IMR-90 (cell line): ENCODE data around the gene TPP2. TPM values are rescaled to one million over a fixed set of nuclear protein-coding genes. Genes with fewer than 3 reads are reported as not detected.

Experiments
- ATAC-seq: fragments of 200-7000 bp; cut with Tn5 transposase; 2 replicates; pipeline ENCODE4 v1.9.1; 2020; ENCODE audit warnings: low read depth, mild to moderate bottlenecking, moderate library complexity
- BruUV-seq: library from RNA; stranded (reverse); fragments of 400-500 nt; replicated peaks from 2 replicates; lab custom pipeline; 2021; lab: Mats Ljungman, UMichigan
- CTCF ChIA-PET: fragments of 300-600 bp; formaldehyde crosslinking; extraction: SDS; loops from one replicate; lab custom pipeline; 2021; ENCODE audit warnings: antibody characterized with exemption; lab: Yijun Ruan, JAX
- POLR2A ChIA-PET: fragments of 300-600 bp; sonication (Branson Sonifier 250); formaldehyde crosslinking; loops from one replicate; lab custom pipeline; 2022; ENCODE audit warnings: antibody characterized with exemption; ENCODE audit not compliant: unreplicated experiment; lab: Charles Lee
- DNase-seq: peaks from one replicate; pipeline ENCODE4 v3.0.0; 2013
- H2AFZ ChIP-seq: replicated peaks from 2 replicates; pipeline ENCODE3; 2013; ENCODE audit warnings: low read length, mild to moderate bottlenecking; ENCODE audit not compliant: poor library complexity
- H2AK5ac ChIP-seq: 2 replicates; pipeline ENCODE4 v1.6.1; 2013; ENCODE audit warnings: low read depth, low read length, inconsistent platforms
- H2AK9ac ChIP-seq: replicated peaks from 2 replicates; pipeline ENCODE3; 2013; ENCODE audit warnings: mild to moderate bottlenecking, low read depth, low read length, moderate library complexity; ENCODE audit not compliant: poor library complexity
- H2BK120ac ChIP-seq: 2 replicates; pipeline ENCODE4 v1.6.1; 2013; ENCODE audit warnings: low read depth, low read length, inconsistent platforms
- H2BK15ac ChIP-seq: 3 replicates; pipeline ENCODE4 v1.6.1; 2013; ENCODE audit warnings: low read depth, low read length, inconsistent platforms
- H2BK20ac ChIP-seq: 2 replicates; pipeline ENCODE4 v1.6.1; 2013; ENCODE audit warnings: low read depth, mild to moderate bottlenecking, inconsistent platforms, low read length, moderate library complexity
- H2BK5ac ChIP-seq: 2 replicates; pipeline ENCODE4 v1.6.1; 2013; ENCODE audit warnings: mild to moderate bottlenecking, low read depth, low read length, inconsistent platforms; ENCODE audit not compliant: poor library complexity, severe bottlenecking
- H3K14ac ChIP-seq: replicated peaks from 2 replicates; pipeline ENCODE4 v1.6.1; 2013; ENCODE audit warnings: low read depth, low read length, inconsistent platforms
- H3K18ac ChIP-seq: 2 replicates; pipeline ENCODE4 v1.6.1; 2013; ENCODE audit warnings: low read depth, low read length, control low read depth
- H3K23ac ChIP-seq: 2 replicates; pipeline ENCODE4 v1.6.1; 2013; ENCODE audit warnings: low read depth, low read length, inconsistent platforms
- H3K27ac ChIP-seq: 2 replicates; pipeline ENCODE4 v1.5.1; 2013; ENCODE audit warnings: mild to moderate bottlenecking, control low read depth, low read length; ENCODE audit not compliant: insufficient read depth
- H3K27me3 ChIP-seq: 2 replicates; pipeline ENCODE4 v1.6.1; 2013; ENCODE audit warnings: low read length; ENCODE audit not compliant: control insufficient read depth, insufficient read depth
- H3K36me3 ChIP-seq: 2 replicates; pipeline ENCODE4 v1.6.1; 2013; ENCODE audit warnings: low read length, mixed read lengths; ENCODE audit not compliant: control insufficient read depth, insufficient read depth
- H3K4ac ChIP-seq: 2 replicates; pipeline ENCODE4 v1.6.1; 2013; ENCODE audit warnings: low read depth, low read length, inconsistent platforms
- H3K4me1 ChIP-seq: 2 replicates; pipeline ENCODE4 v1.6.1; 2013; ENCODE audit warnings: low read length, mixed read lengths; ENCODE audit not compliant: control insufficient read depth, insufficient read depth
- H3K4me2 ChIP-seq: 2 replicates; pipeline ENCODE4 v1.6.1; 2013; ENCODE audit warnings: low read depth, mild to moderate bottlenecking, control low read depth, low read length, moderate library complexity
- H3K4me3 ChIP-seq: 2 replicates; pipeline ENCODE4 v1.5.1; 2013; ENCODE audit warnings: low read depth, mild to moderate bottlenecking, control low read depth, low read length, moderate library complexity; ENCODE audit not compliant: insufficient read depth
- H3K56ac ChIP-seq: 2 replicates; pipeline ENCODE4 v1.6.1; 2013; ENCODE audit warnings: low read length, inconsistent platforms; ENCODE audit not compliant: insufficient read depth; ENCODE audit errors: extremely low read depth
- H3K79me1 ChIP-seq, 2 experiments: 2 replicates each; pipeline ENCODE4 v1.6.1; 2013; ENCODE audit warnings: low read length in 2 of 2, inconsistent platforms in 1 of 2, low read depth in 1 of 2
- H3K9ac ChIP-seq: 2 replicates; pipeline ENCODE4 v1.6.1; 2013; ENCODE audit warnings: low read depth, low read length, control low read depth
- H3K9me1 ChIP-seq: 2 replicates; pipeline ENCODE4 v1.6.1; 2013; ENCODE audit warnings: low read length, inconsistent platforms; ENCODE audit not compliant: insufficient read depth
- H3K9me3 ChIP-seq: 2 replicates; pipeline ENCODE4 v1.6.1; 2013; ENCODE audit warnings: low read length; ENCODE audit not compliant: control insufficient read depth, insufficient read depth
- H4K20me1 ChIP-seq: 2 replicates; pipeline ENCODE4 v1.6.1; 2013; ENCODE audit warnings: low read length, inconsistent platforms; ENCODE audit not compliant: insufficient read depth
- H4K5ac ChIP-seq: 2 replicates; pipeline ENCODE4 v1.6.1; 2013; ENCODE audit warnings: mild to moderate bottlenecking, low read depth, low read length, control low read depth
- H4K8ac ChIP-seq, 2 experiments: 2 replicates each; pipeline ENCODE4 v1.6.1; 2013; ENCODE audit warnings: low read depth in 2 of 2, low read length in 2 of 2, control low read depth in 1 of 2, inconsistent platforms in 1 of 2
- H4K91ac ChIP-seq: 2 replicates; pipeline ENCODE4 v1.6.1; 2013; ENCODE audit warnings: low read depth, low read length, inconsistent platforms; ENCODE audit not compliant: insufficient read depth
- BHLHE40 ChIP-seq: fragments of 150-350 bp; IDR thresholded peaks from 2 replicates; pipeline ENCODE4 v1.6.1; 2016; ENCODE audit warnings: mild to moderate bottlenecking, low read depth, low read length
- CEBPB ChIP-seq: IDR thresholded peaks from 2 replicates; pipeline ENCODE4 v1.6.1; 2012; ENCODE audit warnings: low read depth, low read length, improper control_type of control experiment
- CHD1 ChIP-seq: IDR thresholded peaks from 2 replicates; pipeline ENCODE4 v1.6.1; 2012; ENCODE audit warnings: low read depth, low read length, improper control_type of control experiment
- ELK1 ChIP-seq: fragments of 150-350 bp; IDR thresholded peaks from 2 replicates; pipeline ENCODE4 v1.6.1; 2016; ENCODE audit warnings: low read depth, mild to moderate bottlenecking, low read length, moderate library complexity, borderline replicate concordance
- FOS ChIP-seq: fragments of 150-350 bp; IDR thresholded peaks from 2 replicates; pipeline ENCODE4 v1.6.1; 2016; ENCODE audit warnings: low read depth, low read length
- MAFK ChIP-seq: IDR thresholded peaks from 2 replicates; pipeline ENCODE4 v1.6.1; 2012; ENCODE audit warnings: low read depth, low read length, improper control_type of control experiment
- MAZ ChIP-seq: IDR thresholded peaks from 2 replicates; pipeline ENCODE4 v1.6.1; 2012; ENCODE audit warnings: low read depth, mild to moderate bottlenecking, low read length, improper control_type of control experiment, moderate library complexity, borderline replicate concordance
- MXI1 ChIP-seq: IDR thresholded peaks from 2 replicates; pipeline ENCODE4 v1.6.1; 2012; ENCODE audit warnings: low read depth, mild to moderate bottlenecking, low read length, moderate library complexity, borderline replicate concordance
- NFE2L2 ChIP-seq: fragments of 150-350 bp; IDR thresholded peaks from 2 replicates; pipeline ENCODE4 v1.6.1; 2016; ENCODE audit warnings: low read depth, mild to moderate bottlenecking, low read length
- POLR2A ChIP-seq: IDR thresholded peaks from 2 replicates; pipeline ENCODE4 v1.6.1; 2012; ENCODE audit warnings: mild to moderate bottlenecking, low read depth, low read length
- RAD21 ChIP-seq: IDR thresholded peaks from 2 replicates; pipeline ENCODE4 v1.6.1; 2012; ENCODE audit warnings: low read length, improper control_type of control experiment
- RCOR1 ChIP-seq: IDR thresholded peaks from 2 replicates; pipeline ENCODE4 v1.6.1; 2012; ENCODE audit warnings: mild to moderate bottlenecking, low read length, improper control_type of control experiment; ENCODE audit not compliant: insufficient replicate concordance
- RFX5 ChIP-seq: IDR thresholded peaks from 2 replicates; pipeline ENCODE4 v1.8.0; 2012; ENCODE audit warnings: low read depth, mild to moderate bottlenecking, low read length, moderate library complexity
- SMC3 ChIP-seq: fragments of 150-350 bp; IDR thresholded peaks from 2 replicates; pipeline ENCODE4 v1.6.1; 2016; ENCODE audit warnings: low read depth, mild to moderate bottlenecking, antibody characterized with exemption, low read length, moderate library complexity
- USF2 ChIP-seq: fragments of 150-350 bp; IDR thresholded peaks from 2 replicates; pipeline ENCODE4 v1.6.1; 2017; ENCODE audit warnings: mild to moderate bottlenecking, antibody characterized with exemption, low read length, low read depth
- WGBS, 2 experiments: methylation state at CpG; one replicate each; pipeline versions ENCODE4 v1.1.5 to v1.1.7; 2013; ENCODE audit warnings: missing lambda C conversion rate in 2 of 2; ENCODE audit not compliant: insufficient read length in 1 of 2; ENCODE audit errors: extremely low coverage in 2 of 2; 5-methylcytosine and 5-hydroxymethylcytosine counted together
- dilution Hi-C: fragments of 300-500 bp; cut with HindIII; formaldehyde crosslinking; loops from one replicate; pipeline ENCODE4 v1.14.3; 2018; ENCODE audit warnings: low sequenced_read_pairs; ENCODE audit not compliant: unreplicated experiment
- in situ Hi-C: fragments of 300-500 bp; cut with MboI; formaldehyde crosslinking; loops from 3 replicates; pipeline ENCODE4 v1.14.3; 2019; ENCODE audit warnings: low sequenced_read_pairs, inconsistent platforms, mixed read lengths
- intact Hi-C: fragments of 100-400 bp; cut with micrococcal nuclease; formaldehyde crosslinking; loops from 2 replicates; pipeline ENCODE4 v1.10.0; 2022
- polyA plus RNA-seq, 3 experiments: library from polyadenylated mRNA; depleted of rRNA; stranded (reverse); fragments of >200 nt; gene quantifications; 2 replicates each; pipeline ENCODE4 v1.2.3, GENCODE V29; 2012; ENCODE audit warnings: low replicate concordance in 1 of 3
- total RNA-seq: library from RNA; depleted of rRNA; stranded (reverse); fragments of >200 nt; gene quantifications from 2 replicates; pipeline ENCODE4 v1.2.3, GENCODE V29; 2012

TPP2 gene
- total and polyA plus RNA-seq, 2 of the 4 experiments (the other 2 are of a cell fraction), result 27.6 to 52.9 TPM

- Histone ChIP-seq H3K4me3 (no peak overlapping the region), H3K4ac (no peak overlapping the region), H2BK20ac (no peak overlapping the region), H4K8ac (no peak overlapping the region), H3K56ac (no peak overlapping the region), H4K91ac (no peak overlapping the region), H4K5ac (no peak overlapping the region), H3K23ac (no peak overlapping the region), H3K4me1 (no peaks in the 10 kb centered on the region), H3K27me3 (peaks cover 26% of the 10 kb centered on the region), H3K79me1 (no peaks in the 10 kb centered on the region), H3K36me3 (no peaks in the 10 kb centered on the region), H3K4me2 (no peak overlapping the region), H2AK9ac (no peak overlapping the region), H2BK15ac (no peak overlapping the region), H3K14ac (no peak overlapping the region), H2AK5ac (no peak overlapping the region), H3K27ac (no peak overlapping the region), H2AFZ (no peak overlapping the region), H3K9ac (no peak overlapping the region), H3K9me1 (no peaks in the 10 kb centered on the region), H2BK120ac (no peak overlapping the region), H2BK5ac (no peak overlapping the region), H3K18ac (no peak overlapping the region), H3K9me3 (no peaks in the 10 kb centered on the region), H4K20me1 (no peaks in the 10 kb centered on the region)
- ChIA-PET POLR2A (no interaction called here), CTCF (no interaction called here)
- no peak for ATAC-seq
- 88 to 100% methylated on average over 1 to 4 of the region's 7 CpGs for WGBS, 2 experiments
- TF ChIP-seq MXI1, result no peak
- TF ChIP-seq SMC3, result no peak
- no peak for TF ChIP-seq RFX5
- no peak for TF ChIP-seq NFE2L2
- TF ChIP-seq BHLHE40, result no peak
- TF ChIP-seq FOS, result no peak
- TF ChIP-seq ELK1, result no peak
- no peak for TF ChIP-seq MAFK
- TF ChIP-seq USF2, result no peak
- TF ChIP-seq CEBPB, result no peak
- no peak for TF ChIP-seq POLR2A
- TF ChIP-seq CHD1, result no peak
- no peak for TF ChIP-seq RAD21
- TF ChIP-seq MAZ, result no peak
- no peak for TF ChIP-seq RCOR1
- no TSS peak for BruUV-seq
- intact Hi-C loops (no loop called here), in situ Hi-C loops (no loop called here), dilution Hi-C loops (no loop called here)
- DNase-seq, result no peak
Observed at GRCh38 chr13:102687520-102687919, 90.7 kb downstream of the TPP2 start.
